ENCODE measurements around the gene OR8D1.
"Not testable (repeated sequence)": the region's sequence is repeated elsewhere in the genome, so short reads cannot be mapped to it uniquely, and the experiment has no call there.

OR8D1 gene

GRCh38 chr11:124285610-124286344, 28.0 kb downstream of the OR8D1 start:
- no peak overlapping the region for H3K27ac ChIP-seq
- no peak for TF ChIP-seq ZFX (IDR thresholded peaks at IDR 0.05)
- no peak for TF ChIP-seq CTCF (conservative IDR thresholded peaks at IDR 0.05)

- no peak overlapping the region for H3K27ac ChIP-seq
- TF ChIP-seq CTCF (conservative IDR thresholded peaks at IDR 0.05), result no peak
Measured at GRCh38 chr11:124278261-124278660, 35.5 kb downstream of the OR8D1 start.

GRCh38 chr11:124277804-124278203, 35.9 kb downstream of the OR8D1 start:
- no peak for TF ChIP-seq ZFX (IDR thresholded peaks at IDR 0.05)
- no peak for TF ChIP-seq CTCF (conservative IDR thresholded peaks at IDR 0.05)
- H3K27ac ChIP-seq, result no peak overlapping the region

GRCh38 chr11:124277207-124277606, 36.5 kb downstream of the OR8D1 start:
- H3K27ac ChIP-seq, result no peak overlapping the region
- TF ChIP-seq CTCF (conservative IDR thresholded peaks at IDR 0.05) (no peak), ZFX (IDR thresholded peaks at IDR 0.05) (no peak)

GRCh38 chr11:124276081-124276480, 37.7 kb downstream of the OR8D1 start:
- no peak overlapping the region for H3K27ac ChIP-seq
- TF ChIP-seq CTCF (conservative IDR thresholded peaks at IDR 0.05) (no peak), ZFX (IDR thresholded peaks at IDR 0.05) (no peak)

GRCh38 chr11:124274000-124274399, 39.7 kb downstream of the OR8D1 start:
- no peak for TF ChIP-seq CTCF (conservative IDR thresholded peaks at IDR 0.05)
- no peak for TF ChIP-seq ZFX (IDR thresholded peaks at IDR 0.05)
- H3K27ac ChIP-seq, result no peak overlapping the region

- not testable (repeated sequence) for H3K27ac ChIP-seq
Measured at GRCh38 chr11:124270886-124271285, 42.9 kb downstream of the OR8D1 start.

- not testable (repeated sequence) for H3K27ac ChIP-seq
Measured at GRCh38 chr11:124265041-124265440, 48.7 kb downstream of the OR8D1 start.

Measured in C4-2B (cell line).